Ishikawa (cell line): ENCODE data around the gene JAG2.

ENCODE experiments used
- EP300 ChIP-seq: IDR thresholded peaks from 2 replicates; pipeline ENCODE4 v1.6.1; 2012; ENCODE audit warnings: borderline replicate concordance
- NFIC ChIP-seq: IDR thresholded peaks from 2 replicates; pipeline ENCODE4 v1.6.1; 2012
- USF1 ChIP-seq: IDR thresholded peaks from 2 replicates; pipeline ENCODE4 v1.6.1; 2012
- TF ChIP-seq, protein P1 (sequence below): IDR thresholded peaks from 2 replicates; pipeline ENCODE4 v1.6.1; 2012; ENCODE audit warnings: low read depth, mild to moderate bottlenecking

- no peak for TF ChIP-seq NFIC
- no peak for TF ChIP-seq EP300
- TF ChIP-seq, protein P1, sequence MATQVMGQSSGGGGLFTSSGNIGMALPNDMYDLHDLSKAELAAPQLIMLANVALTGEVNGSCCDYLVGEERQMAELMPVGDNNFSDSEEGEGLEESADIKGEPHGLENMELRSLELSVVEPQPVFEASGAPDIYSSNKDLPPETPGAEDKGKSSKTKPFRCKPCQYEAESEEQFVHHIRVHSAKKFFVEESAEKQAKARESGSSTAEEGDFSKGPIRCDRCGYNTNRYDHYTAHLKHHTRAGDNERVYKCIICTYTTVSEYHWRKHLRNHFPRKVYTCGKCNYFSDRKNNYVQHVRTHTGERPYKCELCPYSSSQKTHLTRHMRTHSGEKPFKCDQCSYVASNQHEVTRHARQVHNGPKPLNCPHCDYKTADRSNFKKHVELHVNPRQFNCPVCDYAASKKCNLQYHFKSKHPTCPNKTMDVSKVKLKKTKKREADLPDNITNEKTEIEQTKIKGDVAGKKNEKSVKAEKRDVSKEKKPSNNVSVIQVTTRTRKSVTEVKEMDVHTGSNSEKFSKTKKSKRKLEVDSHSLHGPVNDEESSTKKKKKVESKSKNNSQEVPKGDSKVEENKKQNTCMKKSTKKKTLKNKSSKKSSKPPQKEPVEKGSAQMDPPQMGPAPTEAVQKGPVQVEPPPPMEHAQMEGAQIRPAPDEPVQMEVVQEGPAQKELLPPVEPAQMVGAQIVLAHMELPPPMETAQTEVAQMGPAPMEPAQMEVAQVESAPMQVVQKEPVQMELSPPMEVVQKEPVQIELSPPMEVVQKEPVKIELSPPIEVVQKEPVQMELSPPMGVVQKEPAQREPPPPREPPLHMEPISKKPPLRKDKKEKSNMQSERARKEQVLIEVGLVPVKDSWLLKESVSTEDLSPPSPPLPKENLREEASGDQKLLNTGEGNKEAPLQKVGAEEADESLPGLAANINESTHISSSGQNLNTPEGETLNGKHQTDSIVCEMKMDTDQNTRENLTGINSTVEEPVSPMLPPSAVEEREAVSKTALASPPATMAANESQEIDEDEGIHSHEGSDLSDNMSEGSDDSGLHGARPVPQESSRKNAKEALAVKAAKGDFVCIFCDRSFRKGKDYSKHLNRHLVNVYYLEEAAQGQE: no peak
- no peak for TF ChIP-seq USF1
Observed at GRCh38 chr14:105141486-105142281, 26.9 kb downstream of the JAG2 start.
